Mucosa of gallbladder (tissue), 1 donor: ENCODE results near the gene CYP4F3. TPM values are rescaled to one million over a fixed set of nuclear protein-coding genes. Genes with fewer than 3 reads are reported as not detected.
"Not testable (repeated sequence)": the region's sequence is repeated elsewhere in the genome, so short reads cannot be mapped to it uniquely, and the experiment has no call there.

ENCODE experiments used
- DNase-seq: peaks from one replicate; pipeline ENCODE4 v3.0.0-alpha.2; 2020; ENCODE audit warnings: low spot score
- total RNA-seq: library from RNA; stranded (reverse); gene quantifications from one replicate; pipeline ENCODE4 v1.2.1, GENCODE V29; 2021
- donor health status: DM: no; HTN: no; CAD: no.

The CYP4F3 gene
- total RNA-seq, 1 donor from 2014 or later = 92.8 TPM

DNA sequence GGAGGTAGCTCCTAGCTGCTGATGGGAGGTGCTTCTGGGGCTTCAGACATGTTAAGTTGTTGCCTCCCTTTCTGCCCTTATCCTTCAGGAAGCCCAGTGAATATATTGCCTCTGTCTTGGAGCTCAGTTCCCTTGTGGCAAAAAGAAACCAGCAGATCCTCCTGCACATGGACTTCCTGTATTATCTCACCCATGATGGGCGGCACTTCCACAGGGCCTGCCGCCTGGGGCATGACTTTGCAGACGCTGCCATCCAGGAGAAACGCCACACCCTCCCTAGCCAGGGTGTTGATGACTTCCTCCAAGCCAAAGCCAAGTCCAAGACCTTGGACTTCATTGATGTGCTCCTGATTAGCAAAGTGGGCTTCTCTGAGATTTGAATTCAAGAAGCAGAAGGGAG lies 26.2 kb downstream of the CYP4F3 start:
- DNase-seq = peak; percentile 52

DNA sequence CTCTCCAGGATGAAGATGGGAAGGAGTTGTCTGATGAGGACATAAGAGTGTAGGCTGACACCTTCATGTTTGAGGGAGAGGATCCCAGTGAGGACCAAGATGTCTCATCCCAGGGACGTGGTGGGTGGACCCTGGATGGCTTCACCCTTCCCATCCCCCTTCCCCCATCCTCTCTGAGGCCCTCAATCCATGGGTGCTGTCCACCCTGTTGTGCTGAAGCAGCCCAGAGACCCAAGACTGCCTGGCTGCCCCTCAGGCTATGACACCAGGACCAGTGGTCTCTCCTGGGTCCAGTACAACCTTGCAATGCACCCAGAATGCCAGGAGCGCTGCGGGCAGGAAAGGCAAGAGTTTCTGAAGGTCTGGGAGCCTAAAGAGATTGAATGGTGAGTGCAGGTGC lies 28.7 kb downstream of the CYP4F3 start:
- no peak for DNase-seq

GRCh38 chr19:15669891-15670290 lies 29.2 kb downstream of the CYP4F3 start:
- no peak for DNase-seq

GRCh38 chr19:15671237-15671821 lies 30.6 kb downstream of the CYP4F3 start:
- no peak for DNase-seq

DNA sequence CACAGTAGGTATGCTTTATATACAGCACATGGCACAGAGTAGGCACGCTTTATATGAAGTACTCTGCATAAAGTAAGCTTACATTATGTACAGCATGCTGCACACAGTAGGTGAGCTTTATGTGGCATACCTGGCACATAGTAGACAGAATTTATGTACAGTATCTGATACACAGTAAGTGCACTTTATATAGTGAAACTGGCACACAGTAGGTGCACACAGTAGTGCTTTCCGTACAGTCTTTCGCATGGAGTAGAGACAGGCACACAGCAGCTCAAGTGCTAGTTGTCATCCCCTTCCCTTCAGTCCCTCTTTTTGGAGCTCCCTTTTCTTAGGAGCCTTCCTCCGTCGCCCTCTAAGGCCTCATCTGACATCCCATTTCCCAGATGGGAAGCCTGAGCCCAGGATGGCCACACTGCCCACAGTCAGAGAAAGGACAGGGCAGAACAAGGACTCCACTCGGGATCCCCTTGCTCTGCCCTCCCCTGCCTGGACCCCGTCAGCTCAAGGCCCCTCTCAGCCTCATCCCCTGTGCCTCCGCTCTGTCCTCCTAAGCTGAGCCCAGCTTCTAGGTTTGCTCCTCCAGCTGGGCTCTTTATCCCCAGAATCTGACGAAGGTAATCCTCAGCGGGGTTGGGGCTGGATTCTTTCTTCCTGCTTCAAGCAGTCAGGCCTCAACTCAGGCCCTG lies 31.3 kb downstream of the CYP4F3 start:
- DNase-seq = no peak

GRCh38 chr19:15672580-15673175 lies 32.0 kb downstream of the CYP4F3 start, which contains the start of gene CYP4F12:
TSS of gene CYP4F12 (plus strand) at chr19:15673087. CDS start at chr19:15673530, 443 bp downstream.
- peak; percentile 92 for DNase-seq

DNA sequence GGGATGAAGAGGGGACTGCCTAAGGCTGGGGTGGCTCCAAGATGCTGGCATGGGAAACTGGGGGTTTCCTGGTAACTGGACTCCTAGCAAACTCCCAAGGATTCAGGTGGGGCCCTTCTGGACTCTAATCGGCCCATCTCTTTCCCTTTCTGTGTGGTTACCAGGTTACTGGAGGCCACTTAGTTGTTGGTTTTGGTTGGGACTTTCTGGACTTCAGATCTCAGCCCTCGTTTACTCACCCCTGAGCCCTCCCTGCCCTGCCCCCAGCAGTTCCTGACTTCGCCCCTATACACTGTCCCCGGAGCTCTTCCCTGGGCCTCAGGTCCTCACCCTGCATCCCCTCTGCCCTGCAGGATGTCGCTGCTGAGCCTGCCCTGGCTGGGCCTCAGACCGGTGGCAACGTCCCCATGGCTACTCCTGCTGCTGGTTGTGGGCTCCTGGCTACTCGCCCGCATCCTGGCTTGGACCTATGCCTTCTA lies 32.5 kb downstream of the CYP4F3 start:
- DNase-seq = no peak

DNA sequence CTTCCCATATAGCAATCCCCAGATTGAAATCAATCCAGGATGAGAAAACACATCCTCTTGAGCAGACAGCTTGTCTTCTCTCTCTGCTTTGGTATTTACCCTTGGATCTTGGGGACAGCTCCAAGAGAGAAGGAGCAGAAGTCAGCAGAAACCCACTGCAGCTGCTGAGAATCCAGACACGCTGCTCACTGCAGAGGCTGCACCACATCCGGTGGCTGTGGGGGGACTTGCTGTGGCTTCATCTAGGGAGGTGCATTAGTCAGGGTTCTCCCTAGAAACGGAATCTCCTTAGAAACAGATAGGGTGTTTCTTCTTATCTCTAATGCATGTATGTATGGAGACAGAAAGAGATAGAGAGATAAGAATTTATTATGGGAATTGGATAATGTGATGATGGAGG lies 34.9 kb downstream of the CYP4F3 start:
- DNase-seq = no peak

DNA sequence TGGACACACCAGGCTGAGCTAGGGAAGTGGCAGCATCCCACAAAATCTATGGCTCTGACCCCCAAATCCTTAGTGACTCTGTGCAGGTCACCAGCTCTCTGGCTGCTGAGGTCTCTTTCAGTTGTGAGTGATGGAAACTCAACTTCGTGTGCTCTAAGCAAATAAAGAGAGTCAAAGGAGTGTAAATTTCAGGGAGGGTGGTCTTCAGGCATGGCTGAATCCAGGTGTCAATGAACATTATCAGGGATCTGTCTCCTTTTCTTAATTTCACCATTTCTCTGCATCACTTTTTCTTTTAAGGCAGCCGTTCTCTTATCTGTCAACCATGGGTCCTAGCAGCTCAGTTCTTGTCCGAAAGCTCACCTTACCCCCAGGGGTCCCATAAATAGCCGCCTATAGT lies 38.4 kb downstream of the CYP4F3 start:
- no peak for DNase-seq

DNA sequence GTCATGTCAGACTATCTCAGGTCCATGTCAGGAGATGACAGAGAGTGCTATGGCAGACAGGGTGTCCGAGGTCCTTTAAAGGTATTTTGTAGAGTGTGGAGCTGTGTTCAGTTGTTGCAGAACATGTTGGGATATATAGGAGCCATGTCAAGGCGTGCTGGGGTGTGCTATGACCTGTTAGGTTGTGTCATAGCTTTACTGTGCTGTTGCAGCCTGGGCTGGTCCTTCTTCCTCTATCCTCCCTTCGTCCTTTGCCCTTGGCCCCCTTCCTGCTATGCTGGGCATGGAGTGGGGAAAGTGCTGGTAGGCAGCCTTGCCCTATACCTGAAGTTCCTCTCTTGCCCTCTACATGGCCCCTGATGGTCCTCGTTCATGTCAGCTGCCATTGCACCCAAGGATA lies 39.2 kb downstream of the CYP4F3 start:
- not testable (repeated sequence) for DNase-seq

- no peak for DNase-seq
These were observed 40.0 kb downstream of the CYP4F3 start for GRCh38 chr19:15680478-15681322.

DNA sequence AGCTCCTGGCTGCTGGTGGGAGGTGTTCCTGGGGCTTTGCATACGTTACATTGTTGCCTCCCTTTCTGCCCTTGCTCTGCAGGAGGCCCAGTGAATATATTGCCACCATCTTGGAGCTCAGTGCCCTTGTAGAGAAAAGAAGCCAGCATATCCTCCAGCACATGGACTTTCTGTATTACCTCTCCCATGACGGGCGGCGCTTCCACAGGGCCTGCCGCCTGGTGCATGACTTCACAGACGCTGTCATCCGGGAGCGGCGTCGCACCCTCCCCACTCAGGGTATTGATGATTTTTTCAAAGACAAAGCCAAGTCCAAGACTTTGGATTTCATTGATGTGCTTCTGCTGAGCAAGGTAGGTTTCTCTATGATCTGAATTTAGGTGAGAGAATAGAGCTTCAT lies 42.7 kb downstream of the CYP4F3 start:
- DNase-seq = no peak

GRCh38 chr19:15684828-15685227 lies 44.1 kb downstream of the CYP4F3 start:
- DNase-seq = no peak

- no peak for DNase-seq
These were observed 56.0 kb downstream of the CYP4F3 start for GRCh38 chr19:15696654-15697194.

DNA sequence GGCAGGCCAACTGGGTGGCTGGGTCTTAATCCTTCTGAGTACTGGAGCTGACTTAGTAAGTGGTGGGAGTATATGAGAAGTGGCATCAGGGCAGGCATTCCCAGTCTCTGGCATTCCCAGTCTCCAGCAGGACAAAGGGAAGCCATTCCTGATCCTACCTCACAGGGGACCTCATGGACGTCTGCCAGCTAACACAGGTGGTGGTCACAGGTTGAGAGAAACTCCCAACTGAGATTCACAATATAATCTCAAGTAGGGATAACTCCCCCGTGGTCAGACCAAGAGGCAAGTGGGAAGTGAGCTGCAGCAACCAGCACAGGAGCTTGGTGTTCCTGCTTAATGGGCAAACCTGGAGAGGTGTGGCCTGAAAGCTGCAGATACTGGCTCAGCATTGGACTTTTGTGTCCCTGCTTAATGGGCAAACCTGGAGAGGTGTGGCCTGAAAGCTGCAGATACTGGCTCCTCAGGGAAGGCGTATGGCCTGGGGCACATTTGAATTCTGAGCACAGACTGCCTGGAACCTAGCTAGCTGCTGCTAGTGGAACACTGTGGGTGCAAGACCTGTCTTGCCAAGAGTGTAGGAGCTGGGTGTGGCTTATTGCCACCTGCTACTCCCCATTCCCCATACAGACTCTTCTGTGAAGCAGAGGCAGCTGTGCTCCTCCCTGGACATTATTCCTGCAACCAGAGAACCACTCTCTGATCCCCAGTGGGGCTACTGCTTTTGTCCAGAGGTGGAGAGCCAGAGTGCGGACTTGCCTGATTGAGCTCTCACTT lies 61.2 kb downstream of the CYP4F3 start:
- DNase-seq = peak; percentile 50

- peak; percentile 88 for DNase-seq
These were observed 61.8 kb downstream of the CYP4F3 start for GRCh38 chr19:15702534-15702930.

Other genes starting within 250 kb of the CYP4F3 start
- gene AKAP8L, start 221.9 kb upstream of the CYP4F3 start, total RNA-seq = 110 TPM
- 48.7 TPM for gene WIZ, start 190.9 kb upstream of the CYP4F3 start, total RNA-seq
- gene RASAL3, start 176.4 kb upstream of the CYP4F3 start, total RNA-seq = 9.7 TPM
- 1.6 TPM for gene PGLYRP2, start 161.4 kb upstream of the CYP4F3 start, total RNA-seq
- 0.17 TPM for gene CYP4F22, start 132.4 kb upstream of the CYP4F3 start, total RNA-seq
- 2.0 TPM for gene CYP4F8, start 25.7 kb upstream of the CYP4F3 start, total RNA-seq
- 82.9 TPM for gene CYP4F12, start 32.2 kb downstream of the CYP4F3 start, total RNA-seq
- gene OR10H2, start 87.1 kb downstream of the CYP4F3 start, total RNA-seq = not detected
- not detected for gene OR10H3, start 97.1 kb downstream of the CYP4F3 start, total RNA-seq
- gene OR10H5, start 146.8 kb downstream of the CYP4F3 start, total RNA-seq = not detected
- not detected for gene OR10H1, start 174.8 kb downstream of the CYP4F3 start, total RNA-seq